Retinal pigment epithelial cell (primary cell): ENCODE data around the gene CCDC51.

Source experiments
- DNase-seq: peaks from one replicate; pipeline ENCODE4 v3.0.0-alpha.2; 2010; ENCODE audit warnings: low read depth
- H3K4me3 ChIP-seq: 2 replicates; pipeline ENCODE4 v1.5.1; 2011; ENCODE audit warnings: mild to moderate bottlenecking, low read length, control low read depth, moderate library complexity
- CTCF ChIP-seq: conservative IDR thresholded peaks from 2 replicates; pipeline ENCODE4 v1.5.1; 2011; ENCODE audit warnings: low read depth, low read length, control low read depth, inconsistent platforms

The CCDC51 gene

GRCh38 chr3:48409291-48410201 is 30.4 kb downstream of the CCDC51 start:
- H3K4me3 ChIP-seq: no peak overlapping the region
- no peak for DNase-seq
- no peak for TF ChIP-seq CTCF

- H3K4me3 ChIP-seq: no peak overlapping the region
- TF ChIP-seq CTCF: peak; percentile 21
- DNase-seq: no peak
Observed at GRCh38 chr3:48408823-48409281, 31.1 kb downstream of the CCDC51 start.

GRCh38 chr3:48407542-48408099 is 32.3 kb downstream of the CCDC51 start:
- no peak for TF ChIP-seq CTCF
- no peak for DNase-seq
- H3K4me3 ChIP-seq: no peak overlapping the region

GRCh38 chr3:48406443-48407431 is 33.2 kb downstream of the CCDC51 start:
- TF ChIP-seq CTCF: no peak
- H3K4me3 ChIP-seq: no peak overlapping the region
- no peak for DNase-seq

- H3K4me3 ChIP-seq: no peak overlapping the region
- no peak for DNase-seq
- no peak for TF ChIP-seq CTCF
Observed at GRCh38 chr3:48405971-48406370, 33.9 kb downstream of the CCDC51 start.

GRCh38 chr3:48405343-48405881 is 34.5 kb downstream of the CCDC51 start:
- DNase-seq: no peak
- no peak for TF ChIP-seq CTCF
- no peak overlapping the region for H3K4me3 ChIP-seq
